ENCODE measurements around the gene BICD2.

BICD2 gene

GRCh38 chr9:92724528-92725265 is 39.9 kb downstream of the BICD2 start:
- Histone ChIP-seq H3K9me2 (replicated peaks; ENCODE audit: insufficient read depth, low read length) (no peaks in the 10 kb centered on the region), H3F3A (ENCODE audit: insufficient read depth, low read length) (peaks cover 22% of the 10 kb centered on the region), H3K79me2 (ENCODE audit: low read length) (peaks cover 95% of the 10 kb centered on the region), H2AFZ (ENCODE audit: low read length) (no peak overlapping the region), H3K9me3 (replicated peaks; ENCODE audit: insufficient read depth, low read length) (no peaks in the 10 kb centered on the region), H3K4me3 (ENCODE audit: low read length) (no peak overlapping the region), H3K9ac (ENCODE audit: low read length) (no peak overlapping the region), H3K27ac (ENCODE audit: low read length) (no peak overlapping the region), H4K20me1 (ENCODE audit: insufficient read depth, low read length) (peaks cover 23% of the 10 kb centered on the region; the same call in 1 of the 2 replicates), H3K4me1 (ENCODE audit: low read length) (peaks cover 43% of the 10 kb centered on the region), H3K4me2 (ENCODE audit: low read depth, low read length) (no peak overlapping the region), H3K36me3 (replicated peaks; ENCODE audit: insufficient read depth, low read length) (peaks cover 20% of the 10 kb centered on the region), H3K27me3 (replicated peaks; ENCODE audit: insufficient read depth, low read length) (no peaks in the 10 kb centered on the region)
- no peak for DNase-seq
- no peak for TF ChIP-seq EZH2 (optimal IDR thresholded peaks at IDR 0.05; ENCODE audit: low read depth, low read length)

- Histone ChIP-seq H3K36me3 (replicated peaks; ENCODE audit: insufficient read depth, low read length) (peaks cover 21% of the 10 kb centered on the region), H3K4me1 (ENCODE audit: low read length) (peaks cover 47% of the 10 kb centered on the region), H3K27me3 (replicated peaks; ENCODE audit: insufficient read depth, low read length) (no peaks in the 10 kb centered on the region), H3K4me2 (ENCODE audit: low read depth, low read length) (no peak overlapping the region), H3K9me2 (replicated peaks; ENCODE audit: insufficient read depth, low read length) (no peaks in the 10 kb centered on the region), H4K20me1 (ENCODE audit: insufficient read depth, low read length) (peaks cover 19% of the 10 kb centered on the region; the same call in 1 of the 2 replicates), H3K4me3 (ENCODE audit: low read length) (no peak overlapping the region), H3K79me2 (ENCODE audit: low read length) (peaks cover 95% of the 10 kb centered on the region), H3K9me3 (replicated peaks; ENCODE audit: insufficient read depth, low read length) (no peaks in the 10 kb centered on the region), H3K27ac (ENCODE audit: low read length) (no peak overlapping the region), H3F3A (ENCODE audit: insufficient read depth, low read length) (peaks cover 22% of the 10 kb centered on the region), H2AFZ (ENCODE audit: low read length) (no peak overlapping the region), H3K9ac (ENCODE audit: low read length) (no peak overlapping the region)
- TF ChIP-seq EZH2phosphoT487 (IDR thresholded peaks at IDR 0.05; ENCODE audit: low read length) (no peak), EZH2 (optimal IDR thresholded peaks at IDR 0.05; ENCODE audit: low read depth, low read length) (no peak), CTCF (IDR thresholded peaks at IDR 0.05; ENCODE audit: low read length) (no peak)
- DNase-seq = no peak
Observed at GRCh38 chr9:92723801-92724323, 40.8 kb downstream of the BICD2 start.

DNA sequence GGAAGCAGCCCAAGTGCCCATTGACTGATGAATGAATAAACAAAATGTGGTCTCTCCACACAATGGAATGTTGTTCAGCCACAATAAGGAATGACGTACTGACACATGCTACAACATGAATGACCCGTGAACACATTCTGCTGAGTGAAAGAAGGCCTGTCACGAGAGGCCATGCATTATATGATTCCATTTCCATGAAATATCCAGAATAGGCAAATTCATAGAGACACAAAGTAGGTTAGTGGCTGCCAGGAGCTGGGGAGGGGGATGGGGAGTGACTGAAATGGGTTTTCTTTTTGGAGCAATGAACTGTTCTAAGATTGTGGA is 41.4 kb downstream of the BICD2 start:
- TF ChIP-seq EZH2phosphoT487 (IDR thresholded peaks at IDR 0.05; ENCODE audit: low read length) (no peak), EZH2 (optimal IDR thresholded peaks at IDR 0.05; ENCODE audit: low read depth, low read length) (no peak), CTCF (IDR thresholded peaks at IDR 0.05; ENCODE audit: low read length) (no peak)
- no peaks in the 10 kb centered on the region for H3K27me3 ChIP-seq (replicated peaks; ENCODE audit: insufficient read depth, low read length)
- H3K9me3 ChIP-seq (replicated peaks; ENCODE audit: insufficient read depth, low read length) = no peaks in the 10 kb centered on the region
- H3K4me2 ChIP-seq (ENCODE audit: low read depth, low read length) = no peak overlapping the region
- peaks cover 52% of the 10 kb centered on the region for H3K4me1 ChIP-seq (ENCODE audit: low read length)
- H3K9me2 ChIP-seq (replicated peaks; ENCODE audit: insufficient read depth, low read length) = no peaks in the 10 kb centered on the region
- peaks cover 27% of the 10 kb centered on the region for H3F3A ChIP-seq (ENCODE audit: insufficient read depth, low read length)
- peaks cover 95% of the 10 kb centered on the region for H3K79me2 ChIP-seq (ENCODE audit: low read length)
- H3K4me3 ChIP-seq (ENCODE audit: low read length) = no peak overlapping the region
- no peak overlapping the region for H3K9ac ChIP-seq (ENCODE audit: low read length)
- peaks cover 16% of the 10 kb centered on the region; the same call in 1 of the 2 replicates for H4K20me1 ChIP-seq (ENCODE audit: insufficient read depth, low read length)
- no peak for DNase-seq
- peaks cover 23% of the 10 kb centered on the region for H3K36me3 ChIP-seq (replicated peaks; ENCODE audit: insufficient read depth, low read length)
- no peak overlapping the region for H2AFZ ChIP-seq (ENCODE audit: low read length)
- no peak overlapping the region; the same call in 1 of the 2 replicates for H3K27ac ChIP-seq (ENCODE audit: low read length)

Measured in MM.1S (cell line).